H1 (cell line): ENCODE data around the gene NCAPD2. TPM values are rescaled to one million over a fixed set of nuclear protein-coding genes. Genes with fewer than 3 reads are reported as not detected.

Source experiments
- CTCF ChIA-PET: fragments of 300-600 bp; sonication (Branson Sonifier 250); formaldehyde crosslinking; loops from one replicate; lab custom pipeline; 2021; ENCODE audit not compliant: partially characterized antibody; lab: Charles Lee
- POLR2A ChIA-PET: fragments of 300-600 bp; sonication (Branson Sonifier 250); formaldehyde crosslinking; loops from one replicate; lab custom pipeline; 2021; ENCODE audit warnings: inconsistent platforms; ENCODE audit not compliant: partially characterized antibody; lab: Charles Lee
- DNase-seq, 2 experiments: peaks; one replicate each; pipeline versions ENCODE4 v3.0.0 to v3.0.0-alpha.2; 2010 to 2022; ENCODE audit warnings: low spot score in 2 of 2, low read depth in 1 of 2, mixed read lengths in 1 of 2
- FAIRE-seq: peaks from 2 replicates; lab custom pipeline; 2011; peaks lifted over from hg19 to GRCh38; lab: Jason Lieb, UNC
- H2AFZ ChIP-seq: 2 replicates; pipeline ENCODE4 v1.8.1; 2012; ENCODE audit warnings: low read length, inconsistent platforms
- H2AK5ac ChIP-seq: 2 replicates; pipeline ENCODE4 v1.6.1; 2013; ENCODE audit warnings: low read depth, low read length
- H2BK120ac ChIP-seq: replicated peaks from 2 replicates; pipeline ENCODE3; 2013; ENCODE audit warnings: low read depth, low read length, inconsistent platforms
- H2BK12ac ChIP-seq: 2 replicates; pipeline ENCODE4 v1.6.1; 2013; ENCODE audit warnings: low read depth, low read length
- H2BK15ac ChIP-seq: 2 replicates; pipeline ENCODE4 v1.6.1; 2013; ENCODE audit warnings: low read length
- H2BK20ac ChIP-seq: 2 replicates; pipeline ENCODE4 v1.6.1; 2013; ENCODE audit warnings: low read length
- H2BK5ac ChIP-seq: 2 replicates; pipeline ENCODE4 v1.6.1; 2013; ENCODE audit warnings: low read depth, low read length
- H3K14ac ChIP-seq: 2 replicates; pipeline ENCODE4 v1.6.1; 2013; ENCODE audit warnings: inconsistent platforms; ENCODE audit not compliant: insufficient read length
- H3K18ac ChIP-seq: 2 replicates; pipeline ENCODE4 v1.6.1; 2013; ENCODE audit warnings: low read length; ENCODE audit errors: extremely low read depth
- H3K23ac ChIP-seq: 2 replicates; pipeline ENCODE4 v1.6.1; 2013; ENCODE audit warnings: inconsistent platforms; ENCODE audit not compliant: insufficient read length
- H3K23me2 ChIP-seq: 2 replicates; pipeline ENCODE4 v1.6.1; 2013; ENCODE audit warnings: low read depth, low read length
- H3K27ac ChIP-seq: 2 replicates; pipeline ENCODE4 v1.6.1; 2011; ENCODE audit warnings: low read depth, low read length, inconsistent platforms
- H3K27me3 ChIP-seq, 4 experiments: replicated peaks in 1 of 4; 1 replicate in 1 of 4; 2 replicates in 3 of 4; pipeline versions ENCODE4 v1.6.1 to v1.8.1; 2011 to 2013; ENCODE audit warnings: low read length in 3 of 4, mild to moderate bottlenecking in 3 of 4, inconsistent platforms in 2 of 4, mixed read lengths in 2 of 4, moderate library complexity in 1 of 4; ENCODE audit not compliant: control insufficient read depth in 3 of 4, insufficient read depth in 3 of 4; ENCODE audit errors: extremely low read depth in 1 of 4
- H3K36me3 ChIP-seq, 4 experiments: 2 replicates each; pipeline versions ENCODE4 v1.6.1 to v1.8.1; 2011 to 2013; ENCODE audit warnings: mild to moderate bottlenecking in 4 of 4, low read length in 3 of 4, moderate library complexity in 2 of 4, control low read depth in 1 of 4, inconsistent platforms in 1 of 4; ENCODE audit not compliant: insufficient read depth in 4 of 4, control insufficient read depth in 2 of 4
- H3K4ac ChIP-seq: replicated peaks from 2 replicates; pipeline ENCODE3; 2013; ENCODE audit warnings: low read length, low read depth, mixed read lengths, inconsistent platforms; ENCODE audit not compliant: insufficient read length
- H3K4me1 ChIP-seq, 4 experiments: replicated peaks in 1 of 4; 1 replicate in 1 of 4; 2 replicates in 3 of 4; pipeline versions ENCODE4 v1.6.1 to v1.8.1; 2011 to 2013; ENCODE audit warnings: low read length in 3 of 4, inconsistent platforms in 2 of 4, mixed read lengths in 1 of 4; ENCODE audit not compliant: insufficient read depth in 4 of 4, control insufficient read depth in 3 of 4
- H3K4me2 ChIP-seq, 2 experiments: 2 replicates each; pipeline versions ENCODE4 v1.6.1 to v1.8.1; 2011 to 2013; ENCODE audit warnings: low read depth in 2 of 2, low read length in 2 of 2, control low read depth in 1 of 2, inconsistent platforms in 1 of 2, mild to moderate bottlenecking in 1 of 2; ENCODE audit not compliant: insufficient read depth in 1 of 2
- H3K4me3 ChIP-seq, 4 experiments: fragments of 200-600, 300-600 bp in 1 of 4; sonication (generic), shearing (Covaris generic), sonication (Bioruptor Twin) in 1 of 4; 2 replicates each; pipeline versions ENCODE4 v1.5.1 to v1.8.1; 2011 to 2016; ENCODE audit warnings: low read length in 4 of 4, low read depth in 3 of 4, control low read depth in 2 of 4, inconsistent platforms in 2 of 4, mild to moderate bottlenecking in 2 of 4, mixed read lengths in 1 of 4, moderate library complexity in 1 of 4; ENCODE audit not compliant: insufficient read depth in 2 of 4; ENCODE audit errors: extremely low read depth in 1 of 4
- H3K56ac ChIP-seq: replicated peaks from 2 replicates; pipeline ENCODE3; 2013; ENCODE audit warnings: low read depth, mild to moderate bottlenecking, mixed read lengths, low read length, inconsistent platforms; ENCODE audit not compliant: insufficient read length
- H3K79me1 ChIP-seq: 2 replicates; pipeline ENCODE4 v1.6.1; 2013; ENCODE audit warnings: low read depth, low read length, control low read depth
- H3K79me2 ChIP-seq, 2 experiments: 2 replicates each; pipeline versions ENCODE4 v1.6.1 to v1.8.1; 2012 to 2013; ENCODE audit warnings: low read length in 2 of 2, mild to moderate bottlenecking in 2 of 2, inconsistent platforms in 1 of 2; ENCODE audit not compliant: insufficient read depth in 2 of 2, control insufficient read depth in 1 of 2
- H3K9ac ChIP-seq, 4 experiments: replicated peaks in 1 of 4; 1 replicate in 1 of 4; 2 replicates in 3 of 4; pipeline versions ENCODE4 v1.6.1 to v1.8.1; 2011 to 2013; ENCODE audit warnings: low read depth in 3 of 4, low read length in 3 of 4, control low read depth in 2 of 4, mild to moderate bottlenecking in 2 of 4, moderate library complexity in 2 of 4, inconsistent platforms in 1 of 4; ENCODE audit errors: extremely low read depth in 1 of 4
- H3K9me3 ChIP-seq, 2 experiments: 2 replicates each; pipeline versions ENCODE4 v1.6.1 to v1.8.1; 2012 to 2013; ENCODE audit warnings: mild to moderate bottlenecking in 2 of 2, moderate library complexity in 2 of 2, control low read depth in 1 of 2, inconsistent platforms in 1 of 2, low read depth in 1 of 2, low read length in 1 of 2, mixed read lengths in 1 of 2; ENCODE audit not compliant: insufficient read depth in 2 of 2
- H4K20me1 ChIP-seq, 2 experiments: replicated peaks in 1 of 2; 2 replicates each; pipeline versions ENCODE3 to v1.8.1; 2011 to 2013; ENCODE audit warnings: inconsistent platforms in 2 of 2, low read length in 2 of 2, mild to moderate bottlenecking in 1 of 2; ENCODE audit not compliant: insufficient read depth in 2 of 2, control insufficient read depth in 1 of 2
- H4K5ac ChIP-seq: 2 replicates; pipeline ENCODE4 v1.6.1; 2013; ENCODE audit warnings: low read length, low read depth, mixed read lengths, inconsistent platforms; ENCODE audit not compliant: insufficient read length
- H4K8ac ChIP-seq: 2 replicates; pipeline ENCODE4 v1.8.0; 2013; ENCODE audit warnings: mild to moderate bottlenecking, moderate library complexity, low read length, inconsistent platforms; ENCODE audit not compliant: insufficient read depth; ENCODE audit errors: extremely low read depth
- H4K91ac ChIP-seq: replicated peaks from 2 replicates; pipeline ENCODE3; 2013; ENCODE audit warnings: low read length, mixed read lengths, inconsistent platforms; ENCODE audit not compliant: insufficient read length
- RBBP5 ChIP-seq: IDR thresholded peaks from 2 replicates; pipeline ENCODE4 v1.7.1; 2012; ENCODE audit warnings: low read depth, mild to moderate bottlenecking, inconsistent platforms, low read length, moderate library complexity, borderline replicate concordance
- SAP30 ChIP-seq: fragments of 300-600 bp; sonication (generic); IDR thresholded peaks from 2 replicates; pipeline ENCODE4 v1.7.1; 2012; ENCODE audit warnings: low read length, moderate library complexity, mild to moderate bottlenecking, inconsistent platforms; ENCODE audit not compliant: insufficient read depth, insufficient replicate concordance
- USF2 ChIP-seq: IDR thresholded peaks from 2 replicates; pipeline ENCODE4 v1.6.1; 2011; ENCODE audit warnings: low read length, improper control_type of control experiment
- WGBS, 2 experiments: shearing (Covaris generic) in 1 of 2; methylation state at CpG; one replicate each; pipeline versions ENCODE4 v1.1.6 to v1.1.7; 2013 to 2015; ENCODE audit warnings: low lambda C conversion rate in 2 of 2, mixed read lengths in 2 of 2, inconsistent platforms in 1 of 2, low coverage in 1 of 2, missing lambda C conversion rate in 1 of 2; ENCODE audit not compliant: insufficient replicate concordance in 2 of 2, insufficient coverage in 1 of 2, insufficient read length in 1 of 2; ENCODE audit errors: extremely low coverage in 1 of 2, missing lambda C conversion rate in 1 of 2; 5-methylcytosine and 5-hydroxymethylcytosine counted together
- polyA plus RNA-seq, 7 experiments: library from polyadenylated mRNA; depleted of rRNA in 3 of 7; stranded (reverse) in 5 of 7; unstranded in 2 of 7; fragments of >200 nt in 5 of 7; fragments of 200-250 nt in 2 of 7; gene quantifications; 1 replicate in 5 of 7; 2 replicates in 1 of 7; 4 replicates in 1 of 7; pipeline versions ENCODE4 v1.2.1 to v1.2.3, GENCODE V29; 2011 to 2013; ENCODE audit warnings: missing spikeins in 2 of 7, mixed read lengths in 2 of 7
- total RNA-seq: library from RNA; stranded (reverse); fragmentation: NEBNext Ultra II Directional; extraction: Animal tissue kit (Norgen Biotek cat#: 25700); gene quantifications from 2 replicates; pipeline ENCODE4 v1.2.1, GENCODE V29; 2021

The NCAPD2 gene
- total and polyA plus RNA-seq, 2 of the 8 experiments (the other 6 are each of a cell fraction or from before 2014, with no cell fraction given), result 55.8 to 132 TPM

GRCh38 chr12:6530576-6531260, 36.8 kb downstream of the NCAPD2 start:
- Histone ChIP-seq H4K20me1 (peaks cover 5 to 10% of the 10 kb centered on the region in 2 experiments), H2AK5ac (no peak overlapping the region), H4K91ac (no peak overlapping the region), H2BK20ac (no peak overlapping the region), H3K9ac (no peak overlapping the region), H3K36me3 (peaks cover 49 to 67% (median 58%) of the 10 kb centered on the region in 4 experiments), H3K4ac (no peak overlapping the region), H2BK5ac (no peak overlapping the region), H3K4me3 (no peak overlapping the region), H3K23ac (no peak overlapping the region), H2BK120ac (no peak overlapping the region), H3K4me2 (no peak overlapping the region), H2BK15ac (no peak overlapping the region), H3K79me1 (no peaks in the 10 kb centered on the region), H4K8ac (no peak overlapping the region), H3K56ac (no peak overlapping the region), H2AFZ (no peak overlapping the region), H3K9me3 (no peaks in the 10 kb centered on the region), H3K23me2 (peaks cover 11% of the 10 kb centered on the region), H3K18ac (no peak overlapping the region), H2BK12ac (no peak overlapping the region), H4K5ac (no peak overlapping the region), H3K79me2 (peaks cover 3 to 19% of the 10 kb centered on the region in 2 experiments; a peak in 3 of 4 replicates), H3K27ac (no peak overlapping the region), H3K4me1 (peaks cover 0 to 14% (median 12%) of the 10 kb centered on the region in 4 experiments; a peak in 5 of 7 replicates), H3K27me3 (no peaks in the 10 kb centered on the region), H3K14ac (no peak overlapping the region)
- ChIA-PET POLR2A (interaction anchor here (0.6 to 14.8 kb wide), 13 partner anchors 8 to 194 kb away, joined by 3 to 188 read pairs (median 10); partner anchors contain the start of genes GAPDH, IFFO1, NOP2 and VAMP1), CTCF (interaction anchor here (0.8 to 4.7 kb wide), 10 partner anchors 9 to 204 kb away, joined by 3 to 38 read pairs (median 6); no protein-coding TSS in a partner anchor)
- TF ChIP-seq USF2 (no peak), RBBP5 (no peak), SAP30 (no peak)
- FAIRE-seq, result no peak
- DNase-seq, result no peak
- WGBS, 2 experiments, result 93% methylated on average over 18 of the region's 18 CpGs; no CpG with 5 or more reads in 1 of the 2 experiments
